ENCODE data around the gene MAPK1. TPM values are rescaled to one million over a fixed set of nuclear protein-coding genes. Genes with fewer than 3 reads are reported as not detected.

The MAPK1 gene
- total RNA-seq, 1 donor from 2014 or later = 119 TPM

- no peak overlapping the region for H3K27ac Mint-ChIP-seq (ENCODE audit: unreplicated experiment)
- peaks cover 11% of the 10 kb centered on the region for H3K27me3 Mint-ChIP-seq (ENCODE audit: unreplicated experiment)
- TF ChIP-seq CTCF (IDR thresholded peaks at IDR 0.05; ENCODE audit: unreplicated experiment) = no peak
- H3K4me3 Mint-ChIP-seq (ENCODE audit: unreplicated experiment) = peak overlapping the region; percentile 63
- no peak for DNase-seq (ENCODE audit: low spot score)
- H3K9me3 Mint-ChIP-seq (ENCODE audit: unreplicated experiment) = no peaks in the 10 kb centered on the region
- peaks cover 42% of the 10 kb centered on the region for H3K4me1 Mint-ChIP-seq (ENCODE audit: unreplicated experiment)
- no peaks in the 10 kb centered on the region for H3K36me3 Mint-ChIP-seq (ENCODE audit: low read depth, unreplicated experiment)
Observed at GRCh38 chr22:21865041-21865440, 2.4 kb downstream of the MAPK1 start.

- no peak for TF ChIP-seq CTCF (IDR thresholded peaks at IDR 0.05; ENCODE audit: unreplicated experiment)
- Mint-ChIP-seq H3K9me3 (ENCODE audit: unreplicated experiment) (no peaks in the 10 kb centered on the region), H3K36me3 (ENCODE audit: low read depth, unreplicated experiment) (no peaks in the 10 kb centered on the region), H3K4me1 (ENCODE audit: unreplicated experiment) (peaks cover 58% of the 10 kb centered on the region), H3K27ac (ENCODE audit: unreplicated experiment) (no peak overlapping the region), H3K4me3 (ENCODE audit: unreplicated experiment) (no peak overlapping the region), H3K27me3 (ENCODE audit: unreplicated experiment) (peaks cover 6% of the 10 kb centered on the region)
- no peak for DNase-seq (ENCODE audit: low spot score)
Observed at GRCh38 chr22:21862386-21863245, 4.8 kb downstream of the MAPK1 start.

- peaks cover 6% of the 10 kb centered on the region for H3K27me3 Mint-ChIP-seq (ENCODE audit: unreplicated experiment)
- H3K36me3 Mint-ChIP-seq (ENCODE audit: low read depth, unreplicated experiment) = no peaks in the 10 kb centered on the region
- H3K4me3 Mint-ChIP-seq (ENCODE audit: unreplicated experiment) = no peak overlapping the region
- no peak for DNase-seq (ENCODE audit: low spot score)
- H3K9me3 Mint-ChIP-seq (ENCODE audit: unreplicated experiment) = no peaks in the 10 kb centered on the region
- no peak for TF ChIP-seq CTCF (IDR thresholded peaks at IDR 0.05; ENCODE audit: unreplicated experiment)
- H3K27ac Mint-ChIP-seq (ENCODE audit: unreplicated experiment) = no peak overlapping the region
- peaks cover 60% of the 10 kb centered on the region for H3K4me1 Mint-ChIP-seq (ENCODE audit: unreplicated experiment)
Observed at GRCh38 chr22:21861851-21862250, 5.6 kb downstream of the MAPK1 start.

GRCh38 chr22:21861264-21861848 lies 6.1 kb downstream of the MAPK1 start:
- H3K27me3 Mint-ChIP-seq (ENCODE audit: unreplicated experiment) = peaks cover 5% of the 10 kb centered on the region
- H3K4me1 Mint-ChIP-seq (ENCODE audit: unreplicated experiment) = peaks cover 57% of the 10 kb centered on the region
- H3K36me3 Mint-ChIP-seq (ENCODE audit: low read depth, unreplicated experiment) = no peaks in the 10 kb centered on the region
- no peak for DNase-seq (ENCODE audit: low spot score)
- no peak for TF ChIP-seq CTCF (IDR thresholded peaks at IDR 0.05; ENCODE audit: unreplicated experiment)
- H3K9me3 Mint-ChIP-seq (ENCODE audit: unreplicated experiment) = no peaks in the 10 kb centered on the region
- no peak overlapping the region for H3K4me3 Mint-ChIP-seq (ENCODE audit: unreplicated experiment)
- H3K27ac Mint-ChIP-seq (ENCODE audit: unreplicated experiment) = no peak overlapping the region

- no peak for TF ChIP-seq CTCF (IDR thresholded peaks at IDR 0.05; ENCODE audit: unreplicated experiment)
- no peak for DNase-seq (ENCODE audit: low spot score)
- Mint-ChIP-seq H3K9me3 (ENCODE audit: unreplicated experiment) (no peaks in the 10 kb centered on the region), H3K27ac (ENCODE audit: unreplicated experiment) (no peak overlapping the region), H3K36me3 (ENCODE audit: low read depth, unreplicated experiment) (no peaks in the 10 kb centered on the region), H3K27me3 (ENCODE audit: unreplicated experiment) (peaks cover 2% of the 10 kb centered on the region), H3K4me3 (ENCODE audit: unreplicated experiment) (no peak overlapping the region), H3K4me1 (ENCODE audit: unreplicated experiment) (peaks cover 51% of the 10 kb centered on the region)
Observed at GRCh38 chr22:21860491-21861039, 6.9 kb downstream of the MAPK1 start.
